Nephron (organoid): Measurements from ENCODE around the gene FGF7.
"Not testable (repeated sequence)": the region's sequence is repeated elsewhere in the genome, so short reads cannot be mapped to it uniquely, and the experiment has no call there.

Experiments
- H3K27ac Mint-ChIP-seq, 3 experiments: 2 replicates each; pipeline ENCODE4 v1.8.0; 2020; ENCODE audit warnings: mixed read lengths in 3 of 3, mild to moderate bottlenecking in 2 of 3, moderate library complexity in 1 of 3
- H3K27me3 Mint-ChIP-seq: 2 replicates; pipeline ENCODE4 v1.8.0; 2021; ENCODE audit warnings: low read depth, mild to moderate bottlenecking, moderate library complexity, mixed read lengths
- H3K36me3 Mint-ChIP-seq: 2 replicates; pipeline ENCODE4 v1.8.0; 2020; ENCODE audit warnings: low read depth, mixed read lengths
- H3K4me1 Mint-ChIP-seq: 2 replicates; pipeline ENCODE4 v1.8.0; 2020; ENCODE audit warnings: mixed read lengths
- H3K4me3 Mint-ChIP-seq, 3 experiments: 2 replicates each; pipeline ENCODE4 v1.8.0; 2020; ENCODE audit warnings: mild to moderate bottlenecking in 3 of 3, mixed read lengths in 3 of 3, moderate library complexity in 2 of 3
- H3K9me3 Mint-ChIP-seq: 2 replicates; pipeline ENCODE4 v1.8.0; 2020; ENCODE audit warnings: mixed read lengths
- CTCF ChIP-seq, 3 experiments: fragments of 200-600 bp; sonication (generic); IDR thresholded peaks; one replicate each; pipeline ENCODE4 v1.5.0; 2021; ENCODE audit warnings: antibody characterized with exemption in 3 of 3; ENCODE audit not compliant: unreplicated experiment in 3 of 3

FGF7 gene

GRCh38 chr15:49471733-49472132 lies 48.7 kb downstream of the FGF7 start:
- no peak for TF ChIP-seq CTCF (IDR thresholded peaks at IDR 0.05; ENCODE audit: unreplicated experiment in 3 of 3)
- Mint-ChIP-seq H3K4me3 (no peak overlapping the region), H3K27me3 (no peaks in the 10 kb centered on the region), H3K9me3 (no peaks in the 10 kb centered on the region), H3K27ac (no peak overlapping the region), H3K4me1 (peaks cover 13% of the 10 kb centered on the region), H3K36me3 (peaks cover 27% of the 10 kb centered on the region)

DNA sequence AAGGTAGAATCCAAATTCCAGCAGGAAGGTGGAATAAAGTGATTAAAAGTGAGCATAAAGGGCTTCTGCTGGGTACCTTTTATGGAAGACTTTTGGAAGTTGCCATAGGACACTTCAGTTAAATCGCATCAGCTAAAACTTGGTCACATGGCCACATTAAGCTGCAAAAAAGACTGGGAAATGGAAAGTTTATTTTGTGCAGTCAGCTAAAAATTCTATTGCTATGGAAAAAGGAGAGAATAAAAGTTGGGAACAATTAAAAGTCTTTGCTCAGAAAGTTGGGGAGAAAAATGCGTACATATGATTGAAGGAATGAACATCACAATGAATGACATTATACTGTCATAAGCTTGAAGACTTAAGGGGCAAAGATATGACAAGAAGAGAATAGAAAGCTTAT lies 49.3 kb downstream of the FGF7 start:
- Mint-ChIP-seq H3K4me3 (no peak overlapping the region), H3K4me1 (peaks cover 7% of the 10 kb centered on the region), H3K9me3 (peaks cover 4% of the 10 kb centered on the region), H3K36me3 (peaks cover 32% of the 10 kb centered on the region), H3K27me3 (no peaks in the 10 kb centered on the region), H3K27ac (no peak overlapping the region)
- no peak for TF ChIP-seq CTCF (IDR thresholded peaks at IDR 0.05; ENCODE audit: unreplicated experiment in 3 of 3)

DNA sequence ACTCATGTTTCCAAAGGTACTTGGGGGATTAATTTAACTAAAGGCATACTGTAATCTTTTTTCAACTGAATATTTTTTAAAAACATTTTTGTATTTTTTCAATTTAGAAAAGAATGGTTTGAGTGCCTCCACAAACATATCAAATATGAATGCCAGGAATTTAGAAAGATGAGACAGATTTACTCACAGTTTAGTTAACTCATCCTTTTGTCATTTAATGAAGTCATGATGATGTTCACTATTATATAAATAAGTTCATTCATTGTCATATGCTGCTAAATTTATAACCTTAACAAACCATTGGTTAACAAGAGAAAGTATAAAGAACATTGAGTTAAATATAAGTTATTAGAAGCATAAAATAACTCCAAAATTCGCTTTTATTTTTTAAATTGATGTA lies 50.0 kb downstream of the FGF7 start:
- H3K36me3 Mint-ChIP-seq, result peaks cover 33% of the 10 kb centered on the region

GRCh38 chr15:49478021-49478420 lies 55.0 kb downstream of the FGF7 start:
- not testable (repeated sequence) for H3K27ac Mint-ChIP-seq, H3K4me1 Mint-ChIP-seq, H3K4me3 Mint-ChIP-seq, H3K27me3 Mint-ChIP-seq, H3K9me3 Mint-ChIP-seq
- peaks cover 13% of the 10 kb centered on the region for H3K36me3 Mint-ChIP-seq

More for the DNA sequence above, 50.0 kb downstream of the FGF7 start:
- Mint-ChIP-seq H3K27ac (no peak overlapping the region), H3K27me3 (no peaks in the 10 kb centered on the region), H3K4me1 (peaks cover 6% of the 10 kb centered on the region), H3K4me3 (no peak overlapping the region), H3K9me3 (peaks cover 5% of the 10 kb centered on the region)
- TF ChIP-seq CTCF (IDR thresholded peaks at IDR 0.05; ENCODE audit: unreplicated experiment in 3 of 3), result no peak

- not testable (repeated sequence) for H3K27me3 Mint-ChIP-seq, H3K27ac Mint-ChIP-seq, H3K4me1 Mint-ChIP-seq, H3K4me3 Mint-ChIP-seq, H3K9me3 Mint-ChIP-seq
- H3K36me3 Mint-ChIP-seq, result peaks cover 13% of the 10 kb centered on the region
Observed at GRCh38 chr15:49478982-49479381, 55.9 kb downstream of the FGF7 start.

DNA sequence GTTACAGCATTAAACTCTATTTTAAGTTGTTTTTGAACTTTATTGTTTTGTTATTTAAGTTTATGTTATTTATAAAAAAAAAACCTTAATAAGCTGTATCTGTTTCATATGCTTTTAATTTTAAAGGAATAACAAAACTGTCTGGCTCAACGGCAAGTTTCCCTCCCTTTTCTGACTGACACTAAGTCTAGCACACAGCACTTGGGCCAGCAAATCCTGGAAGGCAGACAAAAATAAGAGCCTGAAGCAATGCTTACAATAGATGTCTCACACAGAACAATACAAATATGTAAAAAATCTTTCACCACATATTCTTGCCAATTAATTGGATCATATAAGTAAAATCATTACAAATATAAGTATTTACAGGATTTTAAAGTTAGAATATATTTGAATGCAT lies 62.4 kb downstream of the FGF7 start:
- H3K4me3 Mint-ChIP-seq, H3K27ac Mint-ChIP-seq, H3K9me3 Mint-ChIP-seq, H3K4me1 Mint-ChIP-seq, H3K27me3 Mint-ChIP-seq, H3K36me3 Mint-ChIP-seq: not testable (repeated sequence)

- no peaks in the 10 kb centered on the region for H3K9me3 Mint-ChIP-seq
- peaks cover 3% of the 10 kb centered on the region for H3K36me3 Mint-ChIP-seq
- H3K4me1 Mint-ChIP-seq, result peaks cover under 1% of the 10 kb centered on the region
- H3K27ac Mint-ChIP-seq, result no peak overlapping the region
- no peak for TF ChIP-seq CTCF (IDR thresholded peaks at IDR 0.05; ENCODE audit: unreplicated experiment in 3 of 3)
- H3K27me3 Mint-ChIP-seq, result no peaks in the 10 kb centered on the region
- H3K4me3 Mint-ChIP-seq, result no peak overlapping the region
Observed at GRCh38 chr15:49490966-49491365, 67.9 kb downstream of the FGF7 start.

DNA sequence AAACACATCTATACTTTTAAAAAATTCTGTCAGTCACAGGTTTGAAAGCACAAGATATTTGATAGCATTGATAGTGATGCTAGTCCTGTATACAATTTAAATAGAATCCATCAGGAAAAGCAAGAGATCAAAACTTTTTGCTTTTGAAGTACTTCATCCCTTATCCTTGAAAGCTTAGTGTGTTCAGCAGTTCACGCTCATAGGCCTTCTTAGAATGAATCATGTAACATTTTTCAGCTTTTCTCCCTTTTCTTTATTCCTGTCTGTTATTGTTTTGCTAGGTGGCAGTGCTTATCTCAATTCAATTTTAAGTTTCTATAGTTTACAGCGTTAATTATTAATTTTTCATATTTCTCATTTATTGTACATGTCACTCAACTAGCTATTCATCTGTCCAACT lies 69.1 kb downstream of the FGF7 start:
- H3K4me1 Mint-ChIP-seq, result peaks cover 12% of the 10 kb centered on the region
- no peaks in the 10 kb centered on the region for H3K27me3 Mint-ChIP-seq
- peaks cover 3% of the 10 kb centered on the region for H3K36me3 Mint-ChIP-seq
- TF ChIP-seq CTCF (IDR thresholded peaks at IDR 0.05; ENCODE audit: unreplicated experiment in 3 of 3), result no peak
- H3K9me3 Mint-ChIP-seq, result no peaks in the 10 kb centered on the region
- H3K27ac Mint-ChIP-seq, result no peak overlapping the region
- no peak overlapping the region for H3K4me3 Mint-ChIP-seq
